NCI-H524 treated with DMSO at 0.1 percent for 48 hours (cell line): ENCODE results near the gene ANGPTL2.

Source experiments
- DNase-seq: peaks from one replicate; lab custom pipeline; 2025; lab: John Stamatoyannopoulos, UW

ANGPTL2 gene

DNA sequence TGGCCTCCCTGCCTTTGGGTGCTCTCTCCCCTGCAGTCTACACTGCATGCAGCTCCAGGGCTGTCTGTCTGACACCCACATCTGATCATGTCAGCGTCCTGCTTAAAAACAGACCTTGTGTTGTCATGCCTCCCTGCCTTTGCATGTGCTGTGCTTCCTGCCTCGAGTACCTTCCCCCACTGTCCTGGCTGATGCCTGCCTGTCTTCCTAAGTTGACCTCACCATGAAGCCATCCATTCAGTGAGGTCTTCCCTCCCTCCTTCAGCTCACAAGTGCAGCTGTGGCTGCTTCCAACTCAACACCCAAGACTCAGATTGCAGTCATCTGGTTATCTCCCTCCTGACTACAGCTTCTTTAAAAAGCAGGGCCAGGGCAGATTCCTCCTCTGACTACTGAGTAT, 5.5 kb downstream of the ANGPTL2 start:
- DNase-seq, result no peak

DNA sequence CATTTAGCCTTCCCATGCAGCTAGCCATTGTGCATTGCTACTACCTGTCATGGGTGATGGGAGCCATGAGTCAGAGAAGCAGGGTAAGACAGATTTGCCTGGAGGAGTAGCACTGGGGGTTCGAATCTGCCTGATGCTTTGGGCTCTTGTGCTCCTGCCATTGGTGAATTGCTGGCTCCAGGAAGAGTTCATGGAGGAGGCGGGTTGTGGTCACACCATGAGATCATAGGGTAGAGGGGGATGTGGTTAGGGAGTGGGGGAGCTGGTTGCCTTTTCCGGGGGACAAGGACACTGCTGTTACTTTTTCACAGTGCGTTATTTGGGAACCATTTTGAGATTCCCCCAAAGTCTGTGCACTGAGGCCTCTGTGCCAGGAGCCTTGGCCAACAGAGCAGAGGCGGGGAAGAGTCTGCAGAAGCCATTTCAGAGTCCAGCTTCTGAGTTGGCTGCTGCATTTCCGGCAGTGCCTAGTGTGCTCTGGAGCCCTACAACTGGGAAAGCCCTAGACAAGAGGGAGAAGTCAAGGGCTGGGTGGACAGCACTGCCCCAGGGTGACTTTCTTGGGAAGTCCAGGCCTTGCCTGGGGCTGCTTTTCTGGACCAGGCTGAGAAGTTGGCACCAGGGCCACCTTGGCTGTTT, 6.2 kb downstream of the ANGPTL2 start:
- no peak for DNase-seq

GRCh38 chr9:127114606-127115005, 7.8 kb downstream of the ANGPTL2 start:
- no peak for DNase-seq

DNA sequence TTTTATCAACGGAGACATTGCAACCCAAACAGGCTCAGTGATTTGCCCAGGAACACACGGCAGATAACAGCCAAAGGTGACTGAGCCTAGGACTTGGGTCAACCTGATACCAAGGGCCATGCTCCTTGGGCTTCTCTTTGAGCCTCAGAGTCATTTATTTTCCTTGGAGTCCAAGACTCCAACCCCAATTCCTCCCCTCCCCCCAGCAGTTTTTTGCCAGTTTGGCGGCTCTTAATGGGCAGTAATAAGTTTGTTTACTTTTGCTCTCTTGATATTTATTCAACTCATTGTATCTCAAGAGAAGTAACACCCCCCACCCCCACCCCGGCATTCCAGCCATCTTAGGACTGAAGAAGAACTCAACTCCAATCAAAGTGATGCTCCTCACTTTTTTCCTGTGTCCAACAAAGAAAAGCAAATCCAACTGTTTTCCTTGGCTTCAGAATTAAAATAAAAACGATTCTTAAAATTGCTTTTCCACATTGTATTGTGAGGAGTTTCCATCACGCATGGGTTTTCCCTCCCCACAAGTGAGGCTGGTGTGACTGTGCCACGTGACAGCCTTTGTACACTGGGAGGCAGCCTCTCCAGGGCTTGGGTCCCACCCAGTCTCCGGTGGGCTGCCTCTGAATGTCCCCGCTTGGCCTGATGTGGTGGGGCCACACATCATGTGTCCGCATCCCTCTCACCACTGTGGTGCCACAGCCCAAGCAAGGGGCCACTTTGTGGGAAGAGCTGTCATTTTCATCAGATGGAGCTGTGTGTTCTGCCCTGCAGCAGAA, 9.1 kb downstream of the ANGPTL2 start:
- DNase-seq, result no peak

DNA sequence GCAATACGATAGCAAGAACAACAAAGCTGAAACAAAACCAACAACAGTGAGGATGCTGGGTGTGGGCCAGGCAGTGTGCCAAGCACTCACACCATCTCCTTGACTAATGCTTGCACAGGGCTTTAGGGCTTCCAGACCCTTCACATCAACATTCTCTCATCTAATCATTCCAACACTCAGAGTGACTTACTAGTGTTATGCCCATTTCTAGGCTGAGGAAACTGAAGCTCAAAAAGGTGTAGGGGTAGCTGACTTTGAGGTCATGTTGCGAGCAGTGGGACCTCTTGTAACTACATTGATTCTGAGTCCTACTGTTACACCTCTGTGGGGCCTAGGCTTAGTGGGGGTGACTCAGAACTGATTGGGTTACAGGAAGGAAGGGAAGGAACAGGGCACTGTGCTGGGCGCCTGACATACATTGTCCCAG, 9.7 kb downstream of the ANGPTL2 start:
- DNase-seq, result no peak

GRCh38 chr9:127112056-127112455, 10.4 kb downstream of the ANGPTL2 start:
- no peak for DNase-seq

DNA sequence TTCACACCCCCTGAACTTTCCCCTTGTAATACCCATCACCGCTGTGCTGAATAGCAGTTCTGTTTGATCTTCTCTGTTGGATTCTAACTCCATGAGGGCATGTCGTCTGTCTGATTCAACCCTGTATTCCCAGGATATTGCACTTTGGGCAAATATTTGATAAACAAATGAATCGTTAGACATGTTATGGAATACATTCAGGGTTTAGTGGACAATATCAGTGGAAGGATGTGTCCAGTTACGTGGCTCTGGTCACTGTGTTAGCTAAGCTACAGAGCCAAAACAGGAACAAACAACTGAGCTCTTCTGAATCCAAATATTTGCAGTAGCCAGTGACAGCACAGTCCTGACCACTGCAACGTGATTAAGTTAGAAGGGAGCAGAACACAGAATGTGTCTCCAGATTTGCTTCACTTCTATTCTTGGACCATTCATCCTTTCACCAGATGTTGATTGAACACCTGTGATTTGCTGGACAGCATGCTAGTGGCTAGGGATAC, 13.2 kb downstream of the ANGPTL2 start:
- DNase-seq, result no peak

DNA sequence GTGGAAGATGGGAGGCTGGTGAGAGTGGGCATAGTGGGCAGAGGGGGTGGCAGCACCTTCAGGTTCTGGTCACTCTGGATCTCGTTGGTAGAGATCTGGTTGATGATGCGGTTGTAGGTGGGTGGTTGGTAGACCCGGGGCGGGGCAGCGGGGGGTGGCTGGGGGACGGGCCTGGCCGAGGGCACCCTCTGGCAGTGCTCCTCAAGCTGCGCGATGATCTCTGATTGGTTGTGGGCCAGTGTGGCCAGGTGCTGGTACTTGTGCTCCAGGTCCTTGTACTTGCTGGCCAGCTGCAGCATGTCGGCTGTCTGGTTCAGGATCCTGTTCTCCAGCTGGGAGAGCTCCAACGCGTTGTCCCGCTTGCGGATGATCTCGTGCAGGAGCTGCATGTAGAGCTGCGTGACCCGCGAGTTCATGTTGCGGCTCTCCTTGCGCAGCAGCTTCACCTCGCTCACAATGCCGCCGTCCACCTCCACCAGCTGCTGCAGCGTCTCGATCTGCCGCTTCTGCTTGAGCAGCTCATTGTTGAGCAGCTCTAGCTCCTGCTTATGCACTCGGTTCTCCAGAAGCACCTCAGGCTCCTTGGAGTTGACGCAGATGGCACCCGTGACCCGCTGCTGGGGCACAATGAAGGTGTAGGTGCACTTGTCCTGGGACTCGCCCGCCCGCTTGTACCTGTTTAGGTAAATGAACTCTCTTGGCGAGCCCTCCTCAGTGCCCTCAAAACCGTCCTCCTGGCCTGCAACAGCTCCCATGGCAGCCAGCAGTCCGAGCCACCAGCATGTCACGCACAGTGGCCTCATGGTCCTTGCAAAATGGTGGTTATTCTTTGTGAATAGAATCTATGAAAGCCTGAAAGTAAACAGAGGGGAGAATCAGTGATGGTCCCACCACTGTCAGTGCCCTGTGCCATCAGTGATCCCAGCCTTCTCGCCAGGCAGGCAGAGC, 14.2 kb downstream of the ANGPTL2 start:
- DNase-seq, result no peak

DNA sequence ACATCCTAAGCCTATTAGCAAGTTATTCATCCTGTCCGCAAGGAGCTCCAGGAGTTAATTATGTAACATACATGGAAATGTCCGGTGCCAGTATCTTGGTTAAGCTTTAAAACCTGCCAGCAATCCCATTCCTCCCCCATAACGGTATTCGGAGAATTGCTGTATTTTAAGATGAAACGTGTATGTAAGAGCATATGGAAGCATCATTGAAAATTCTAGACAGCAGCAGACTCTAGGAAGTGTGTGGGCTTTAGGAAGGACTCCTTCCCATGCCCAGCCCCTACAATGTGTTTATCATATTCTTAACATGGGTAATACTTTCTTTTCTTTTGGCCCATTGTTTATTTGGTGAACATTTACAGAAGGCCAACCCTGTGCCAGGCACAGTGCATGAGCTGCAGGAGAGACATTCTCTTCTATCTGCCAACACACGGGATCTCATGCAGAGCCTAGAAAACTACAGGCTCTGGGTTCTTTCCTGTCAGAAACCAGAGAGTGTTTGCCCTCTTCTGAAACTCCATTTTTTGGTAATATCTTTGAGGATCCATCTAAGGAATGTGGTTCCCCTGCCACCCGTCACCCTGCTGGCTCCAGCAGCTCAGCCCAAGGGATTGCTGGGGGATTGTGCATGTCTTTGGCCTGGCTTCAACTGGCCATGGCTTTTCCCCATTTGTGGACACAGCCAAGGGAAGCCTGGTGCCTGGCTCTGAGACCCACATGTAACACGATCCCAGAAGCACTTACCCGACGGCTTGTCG, 15.1 kb downstream of the ANGPTL2 start:
- no peak for DNase-seq

DNA sequence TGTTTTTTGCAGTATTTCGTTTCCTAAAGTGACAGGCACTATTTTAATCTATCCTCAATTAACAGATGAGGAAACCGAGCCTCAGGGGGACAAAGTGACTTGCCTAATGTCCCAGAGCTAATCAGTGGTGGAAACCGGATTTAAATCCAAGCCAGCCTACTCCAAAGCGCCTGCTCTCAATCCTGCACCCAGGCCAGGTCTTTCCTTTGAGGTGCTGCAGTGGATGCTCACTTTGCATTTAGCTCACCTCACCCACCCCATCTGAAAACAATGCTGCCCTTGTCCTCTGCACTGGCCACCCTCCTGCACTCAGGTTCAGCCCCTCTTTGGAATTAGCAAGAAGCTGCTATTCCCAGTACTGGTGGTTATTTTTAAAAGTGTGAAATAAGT, 16.0 kb downstream of the ANGPTL2 start:
- DNase-seq, result no peak

- DNase-seq, result no peak
Measured at GRCh38 chr9:127105805-127106465, 16.5 kb downstream of the ANGPTL2 start.

GRCh38 chr9:127104581-127105311, 17.7 kb downstream of the ANGPTL2 start:
- peak; percentile 96 for DNase-seq

DNA sequence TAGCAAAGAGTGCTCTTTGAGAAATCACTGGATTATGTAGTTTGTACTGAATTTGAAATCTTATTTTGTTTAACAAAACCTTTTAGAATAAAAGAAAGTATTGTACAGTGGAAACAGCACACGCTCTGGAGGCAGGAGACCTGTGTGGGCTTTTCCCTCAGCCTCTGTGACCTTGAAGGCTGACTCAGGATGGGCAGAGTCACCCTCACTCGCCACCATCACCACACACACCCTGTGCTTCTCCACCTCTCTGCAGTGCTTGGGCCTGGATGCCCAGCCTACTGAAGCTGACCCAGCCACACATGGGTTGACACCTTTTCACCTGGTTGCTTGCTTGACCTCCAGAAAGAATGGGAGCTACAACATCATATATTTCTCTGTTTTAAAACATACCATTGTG, 19.6 kb downstream of the ANGPTL2 start:
- no peak for DNase-seq

GRCh38 chr9:127102176-127102575, 20.3 kb downstream of the ANGPTL2 start:
- no peak for DNase-seq

DNA sequence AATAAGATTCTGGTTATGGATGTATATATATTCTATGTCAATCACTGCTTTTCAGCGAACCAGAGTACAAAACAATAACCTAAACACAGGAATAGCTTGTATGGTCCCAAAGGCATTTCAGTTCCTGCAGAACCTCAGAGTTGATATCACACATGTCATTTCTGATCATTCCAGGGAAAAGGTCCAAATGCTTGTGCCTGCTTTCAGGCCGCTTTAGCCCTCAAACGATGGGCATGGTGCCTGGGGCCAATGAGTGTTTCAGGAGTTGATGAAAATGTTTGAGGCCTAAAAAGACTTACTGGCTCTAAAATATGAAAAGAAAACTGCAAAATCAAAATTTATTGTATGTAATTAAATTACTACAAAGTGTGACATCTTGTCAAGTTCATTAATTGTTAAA, 22.8 kb downstream of the ANGPTL2 start:
- DNase-seq, result no peak

GRCh38 chr9:127098916-127099553, 23.4 kb downstream of the ANGPTL2 start:
- DNase-seq, result no peak

- DNase-seq, result no peak
Measured at GRCh38 chr9:127097683-127098082, 24.8 kb downstream of the ANGPTL2 start.

DNA sequence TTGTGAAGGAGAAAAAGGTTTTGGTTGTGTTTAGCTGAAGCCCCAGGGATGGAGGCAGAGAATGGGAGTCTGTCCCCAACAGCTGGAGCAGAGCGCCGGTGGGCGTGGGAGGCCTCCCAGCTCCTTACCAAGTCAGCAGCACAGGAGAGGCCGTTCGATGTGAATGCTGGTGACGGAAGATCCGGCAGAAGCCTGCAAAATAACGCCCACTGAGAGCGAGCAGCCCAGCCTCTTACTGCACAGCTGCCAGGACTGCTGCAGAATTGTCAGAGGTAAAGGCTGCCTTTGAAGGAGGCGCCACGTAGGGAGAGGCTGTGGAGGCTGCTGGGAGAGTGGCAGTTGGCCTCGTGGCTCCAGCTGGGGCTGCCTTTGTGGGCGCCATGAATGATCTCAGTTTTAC, 26.2 kb downstream of the ANGPTL2 start:
- DNase-seq, result no peak

DNA sequence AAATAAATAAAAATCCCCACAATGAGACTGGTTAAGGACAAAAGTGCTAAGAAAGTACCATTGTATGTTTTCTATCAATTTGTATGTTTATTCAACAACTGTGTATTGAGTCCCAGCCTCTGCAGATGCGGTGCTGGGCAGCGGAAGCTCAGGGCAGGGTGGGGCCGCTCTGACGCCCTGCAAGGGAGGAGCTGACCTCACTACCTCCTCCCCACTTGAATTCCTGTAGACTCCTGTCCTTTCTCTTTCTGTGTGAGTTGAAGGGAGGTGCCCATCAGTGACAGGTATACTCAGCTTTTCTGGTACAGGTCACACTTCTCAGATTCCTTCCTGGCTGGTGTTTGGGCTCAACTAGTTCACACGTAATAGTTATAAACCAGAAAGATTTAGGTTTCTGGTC, 27.0 kb downstream of the ANGPTL2 start:
- DNase-seq, result no peak
